IMR-90 (cell line): ENCODE measurements around the gene ERP27. TPM values are rescaled to one million over a fixed set of nuclear protein-coding genes. Genes with fewer than 3 reads are reported as not detected.

ENCODE experiments used
- ATAC-seq: fragments of 200-7000 bp; cut with Tn5 transposase; 2 replicates; pipeline ENCODE4 v1.9.1; 2020; ENCODE audit warnings: low read depth, mild to moderate bottlenecking, moderate library complexity
- BruUV-seq: library from RNA; stranded (reverse); fragments of 400-500 nt; replicated peaks from 2 replicates; lab custom pipeline; 2021; lab: Mats Ljungman, UMichigan
- CTCF ChIA-PET: fragments of 300-600 bp; formaldehyde crosslinking; extraction: SDS; loops from one replicate; lab custom pipeline; 2021; ENCODE audit warnings: antibody characterized with exemption; lab: Yijun Ruan, JAX
- POLR2A ChIA-PET: fragments of 300-600 bp; sonication (Branson Sonifier 250); formaldehyde crosslinking; loops from one replicate; lab custom pipeline; 2022; ENCODE audit warnings: antibody characterized with exemption; ENCODE audit not compliant: unreplicated experiment; lab: Charles Lee
- DNase-seq: peaks from one replicate; pipeline ENCODE4 v3.0.0; 2013
- H2AFZ ChIP-seq: replicated peaks from 2 replicates; pipeline ENCODE3; 2013; ENCODE audit warnings: low read length, mild to moderate bottlenecking; ENCODE audit not compliant: poor library complexity
- H2AK5ac ChIP-seq: 2 replicates; pipeline ENCODE4 v1.6.1; 2013; ENCODE audit warnings: low read depth, low read length, inconsistent platforms
- H2AK9ac ChIP-seq: replicated peaks from 2 replicates; pipeline ENCODE3; 2013; ENCODE audit warnings: mild to moderate bottlenecking, low read depth, low read length, moderate library complexity; ENCODE audit not compliant: poor library complexity
- H2BK120ac ChIP-seq: 2 replicates; pipeline ENCODE4 v1.6.1; 2013; ENCODE audit warnings: low read depth, low read length, inconsistent platforms
- H2BK15ac ChIP-seq: 3 replicates; pipeline ENCODE4 v1.6.1; 2013; ENCODE audit warnings: low read depth, low read length, inconsistent platforms
- H2BK20ac ChIP-seq: 2 replicates; pipeline ENCODE4 v1.6.1; 2013; ENCODE audit warnings: low read depth, mild to moderate bottlenecking, inconsistent platforms, low read length, moderate library complexity
- H2BK5ac ChIP-seq: 2 replicates; pipeline ENCODE4 v1.6.1; 2013; ENCODE audit warnings: mild to moderate bottlenecking, low read depth, low read length, inconsistent platforms; ENCODE audit not compliant: poor library complexity, severe bottlenecking
- H3K14ac ChIP-seq: replicated peaks from 2 replicates; pipeline ENCODE4 v1.6.1; 2013; ENCODE audit warnings: low read depth, low read length, inconsistent platforms
- H3K18ac ChIP-seq: 2 replicates; pipeline ENCODE4 v1.6.1; 2013; ENCODE audit warnings: low read depth, low read length, control low read depth
- H3K23ac ChIP-seq: 2 replicates; pipeline ENCODE4 v1.6.1; 2013; ENCODE audit warnings: low read depth, low read length, inconsistent platforms
- H3K27ac ChIP-seq: 2 replicates; pipeline ENCODE4 v1.5.1; 2013; ENCODE audit warnings: mild to moderate bottlenecking, control low read depth, low read length; ENCODE audit not compliant: insufficient read depth
- H3K27me3 ChIP-seq: 2 replicates; pipeline ENCODE4 v1.6.1; 2013; ENCODE audit warnings: low read length; ENCODE audit not compliant: control insufficient read depth, insufficient read depth
- H3K36me3 ChIP-seq: 2 replicates; pipeline ENCODE4 v1.6.1; 2013; ENCODE audit warnings: low read length, mixed read lengths; ENCODE audit not compliant: control insufficient read depth, insufficient read depth
- H3K4ac ChIP-seq: 2 replicates; pipeline ENCODE4 v1.6.1; 2013; ENCODE audit warnings: low read depth, low read length, inconsistent platforms
- H3K4me1 ChIP-seq: 2 replicates; pipeline ENCODE4 v1.6.1; 2013; ENCODE audit warnings: low read length, mixed read lengths; ENCODE audit not compliant: control insufficient read depth, insufficient read depth
- H3K4me2 ChIP-seq: 2 replicates; pipeline ENCODE4 v1.6.1; 2013; ENCODE audit warnings: low read depth, mild to moderate bottlenecking, control low read depth, low read length, moderate library complexity
- H3K4me3 ChIP-seq: 2 replicates; pipeline ENCODE4 v1.5.1; 2013; ENCODE audit warnings: low read depth, mild to moderate bottlenecking, control low read depth, low read length, moderate library complexity; ENCODE audit not compliant: insufficient read depth
- H3K56ac ChIP-seq: 2 replicates; pipeline ENCODE4 v1.6.1; 2013; ENCODE audit warnings: low read length, inconsistent platforms; ENCODE audit not compliant: insufficient read depth; ENCODE audit errors: extremely low read depth
- H3K79me1 ChIP-seq, 2 experiments: 2 replicates each; pipeline ENCODE4 v1.6.1; 2013; ENCODE audit warnings: low read length in 2 of 2, inconsistent platforms in 1 of 2, low read depth in 1 of 2
- H3K9ac ChIP-seq: 2 replicates; pipeline ENCODE4 v1.6.1; 2013; ENCODE audit warnings: low read depth, low read length, control low read depth
- H3K9me1 ChIP-seq: 2 replicates; pipeline ENCODE4 v1.6.1; 2013; ENCODE audit warnings: low read length, inconsistent platforms; ENCODE audit not compliant: insufficient read depth
- H3K9me3 ChIP-seq: 2 replicates; pipeline ENCODE4 v1.6.1; 2013; ENCODE audit warnings: low read length; ENCODE audit not compliant: control insufficient read depth, insufficient read depth
- H4K20me1 ChIP-seq: 2 replicates; pipeline ENCODE4 v1.6.1; 2013; ENCODE audit warnings: low read length, inconsistent platforms; ENCODE audit not compliant: insufficient read depth
- H4K5ac ChIP-seq: 2 replicates; pipeline ENCODE4 v1.6.1; 2013; ENCODE audit warnings: mild to moderate bottlenecking, low read depth, low read length, control low read depth
- H4K8ac ChIP-seq, 2 experiments: 2 replicates each; pipeline ENCODE4 v1.6.1; 2013; ENCODE audit warnings: low read depth in 2 of 2, low read length in 2 of 2, control low read depth in 1 of 2, inconsistent platforms in 1 of 2
- H4K91ac ChIP-seq: 2 replicates; pipeline ENCODE4 v1.6.1; 2013; ENCODE audit warnings: low read depth, low read length, inconsistent platforms; ENCODE audit not compliant: insufficient read depth
- BHLHE40 ChIP-seq: fragments of 150-350 bp; IDR thresholded peaks from 2 replicates; pipeline ENCODE4 v1.6.1; 2016; ENCODE audit warnings: mild to moderate bottlenecking, low read depth, low read length
- CEBPB ChIP-seq: IDR thresholded peaks from 2 replicates; pipeline ENCODE4 v1.6.1; 2012; ENCODE audit warnings: low read depth, low read length, improper control_type of control experiment
- CHD1 ChIP-seq: IDR thresholded peaks from 2 replicates; pipeline ENCODE4 v1.6.1; 2012; ENCODE audit warnings: low read depth, low read length, improper control_type of control experiment
- FOS ChIP-seq: fragments of 150-350 bp; IDR thresholded peaks from 2 replicates; pipeline ENCODE4 v1.6.1; 2016; ENCODE audit warnings: low read depth, low read length
- MAFK ChIP-seq: IDR thresholded peaks from 2 replicates; pipeline ENCODE4 v1.6.1; 2012; ENCODE audit warnings: low read depth, low read length, improper control_type of control experiment
- MAZ ChIP-seq: IDR thresholded peaks from 2 replicates; pipeline ENCODE4 v1.6.1; 2012; ENCODE audit warnings: low read depth, mild to moderate bottlenecking, low read length, improper control_type of control experiment, moderate library complexity, borderline replicate concordance
- MXI1 ChIP-seq: IDR thresholded peaks from 2 replicates; pipeline ENCODE4 v1.6.1; 2012; ENCODE audit warnings: low read depth, mild to moderate bottlenecking, low read length, moderate library complexity, borderline replicate concordance
- NFE2L2 ChIP-seq: fragments of 150-350 bp; IDR thresholded peaks from 2 replicates; pipeline ENCODE4 v1.6.1; 2016; ENCODE audit warnings: low read depth, mild to moderate bottlenecking, low read length
- POLR2A ChIP-seq: IDR thresholded peaks from 2 replicates; pipeline ENCODE4 v1.6.1; 2012; ENCODE audit warnings: mild to moderate bottlenecking, low read depth, low read length
- RAD21 ChIP-seq: IDR thresholded peaks from 2 replicates; pipeline ENCODE4 v1.6.1; 2012; ENCODE audit warnings: low read length, improper control_type of control experiment
- RCOR1 ChIP-seq: IDR thresholded peaks from 2 replicates; pipeline ENCODE4 v1.6.1; 2012; ENCODE audit warnings: mild to moderate bottlenecking, low read length, improper control_type of control experiment; ENCODE audit not compliant: insufficient replicate concordance
- RFX5 ChIP-seq: IDR thresholded peaks from 2 replicates; pipeline ENCODE4 v1.8.0; 2012; ENCODE audit warnings: low read depth, mild to moderate bottlenecking, low read length, moderate library complexity
- SMC3 ChIP-seq: fragments of 150-350 bp; IDR thresholded peaks from 2 replicates; pipeline ENCODE4 v1.6.1; 2016; ENCODE audit warnings: low read depth, mild to moderate bottlenecking, antibody characterized with exemption, low read length, moderate library complexity
- WGBS, 2 experiments: methylation state at CpG; one replicate each; pipeline versions ENCODE4 v1.1.5 to v1.1.7; 2013; ENCODE audit warnings: missing lambda C conversion rate in 2 of 2; ENCODE audit not compliant: insufficient read length in 1 of 2; ENCODE audit errors: extremely low coverage in 2 of 2; 5-methylcytosine and 5-hydroxymethylcytosine counted together
- dilution Hi-C: fragments of 300-500 bp; cut with HindIII; formaldehyde crosslinking; loops from one replicate; pipeline ENCODE4 v1.14.3; 2018; ENCODE audit warnings: low sequenced_read_pairs; ENCODE audit not compliant: unreplicated experiment
- in situ Hi-C: fragments of 300-500 bp; cut with MboI; formaldehyde crosslinking; loops from 3 replicates; pipeline ENCODE4 v1.14.3; 2019; ENCODE audit warnings: low sequenced_read_pairs, inconsistent platforms, mixed read lengths
- intact Hi-C: fragments of 100-400 bp; cut with micrococcal nuclease; formaldehyde crosslinking; loops from 2 replicates; pipeline ENCODE4 v1.10.0; 2022
- polyA plus RNA-seq, 3 experiments: library from polyadenylated mRNA; depleted of rRNA; stranded (reverse); fragments of >200 nt; gene quantifications; 2 replicates each; pipeline ENCODE4 v1.2.3, GENCODE V29; 2012; ENCODE audit warnings: low replicate concordance in 1 of 3
- total RNA-seq: library from RNA; depleted of rRNA; stranded (reverse); fragments of >200 nt; gene quantifications from 2 replicates; pipeline ENCODE4 v1.2.3, GENCODE V29; 2012
- TF ChIP-seq, protein P1 (sequence below): conservative IDR thresholded peaks from 2 replicates; pipeline ENCODE4 v1.5.1; 2012; ENCODE audit warnings: mild to moderate bottlenecking, low read depth, low read length, improper control_type of control experiment
- TF ChIP-seq, protein P2 (sequence below): fragments of 150-350 bp; IDR thresholded peaks from 2 replicates; pipeline ENCODE4 v1.6.1; 2017; ENCODE audit warnings: mild to moderate bottlenecking, antibody characterized with exemption, low read length, low read depth
- TF ChIP-seq, protein P3 (sequence below): fragments of 150-350 bp; IDR thresholded peaks from 2 replicates; pipeline ENCODE4 v1.6.1; 2016; ENCODE audit warnings: low read depth, mild to moderate bottlenecking, low read length, moderate library complexity, borderline replicate concordance

ERP27 gene
- total and polyA plus RNA-seq, 2 of the 4 experiments (the other 2 are of a cell fraction) = not detected

DNA sequence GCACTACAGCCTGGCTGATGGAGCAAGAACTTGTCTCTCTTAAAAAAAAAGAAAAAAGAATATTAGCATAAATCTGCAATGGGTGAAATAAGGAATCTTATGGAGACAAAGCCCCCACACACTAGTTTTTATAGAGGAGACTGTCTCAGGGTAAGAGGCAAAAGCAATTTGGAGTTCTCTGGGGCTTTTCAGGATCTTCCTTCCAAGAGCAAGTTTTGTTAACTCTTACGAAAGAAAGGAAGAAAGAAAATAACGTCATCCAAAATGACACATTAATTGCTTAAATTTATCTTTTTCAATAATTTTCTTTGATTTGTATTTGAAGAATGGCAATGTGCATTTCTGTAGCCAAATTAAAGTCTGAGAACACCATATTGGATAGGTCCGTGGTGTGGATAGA, 38.3 kb upstream of the ERP27 start:
- Histone ChIP-seq H3K14ac (no peak overlapping the region), H2BK120ac (no peak overlapping the region), H3K36me3 (no peaks in the 10 kb centered on the region), H2BK20ac (no peak overlapping the region), H2BK15ac (no peak overlapping the region), H3K27ac (no peak overlapping the region), H2AK5ac (no peak overlapping the region), H2AK9ac (no peak overlapping the region), H4K91ac (no peak overlapping the region), H3K27me3 (peaks cover 3% of the 10 kb centered on the region; the same call in 1 of the 2 replicates), H3K9me1 (no peaks in the 10 kb centered on the region), H3K9ac (no peak overlapping the region), H3K23ac (no peak overlapping the region), H4K8ac (no peak overlapping the region), H4K20me1 (no peaks in the 10 kb centered on the region), H3K4me1 (no peaks in the 10 kb centered on the region), H2BK5ac (no peak overlapping the region), H3K18ac (no peak overlapping the region), H2AFZ (no peak overlapping the region), H3K4me2 (no peak overlapping the region), H3K4me3 (no peak overlapping the region), H3K79me1 (no peaks in the 10 kb centered on the region), H3K4ac (no peak overlapping the region), H4K5ac (no peak overlapping the region), H3K56ac (no peak overlapping the region), H3K9me3 (no peaks in the 10 kb centered on the region)
- dilution Hi-C loops = no loop called here
- no peak for DNase-seq
- ATAC-seq = no peak
- CTCF ChIA-PET = no interaction called here
- in situ Hi-C loops = loop anchor here (25.0 kb wide), 1 partner anchor 739 kb away; no protein-coding TSS in a partner anchor
- intact Hi-C loops = no loop called here
- no peak for TF ChIP-seq MAZ
- TF ChIP-seq MXI1 = no peak
- TF ChIP-seq RAD21 = no peak
- no peak for TF ChIP-seq FOS
- no peak for TF ChIP-seq MAFK
- TF ChIP-seq POLR2A = no peak
- TF ChIP-seq SMC3 = no peak
- TF ChIP-seq, protein P1, sequence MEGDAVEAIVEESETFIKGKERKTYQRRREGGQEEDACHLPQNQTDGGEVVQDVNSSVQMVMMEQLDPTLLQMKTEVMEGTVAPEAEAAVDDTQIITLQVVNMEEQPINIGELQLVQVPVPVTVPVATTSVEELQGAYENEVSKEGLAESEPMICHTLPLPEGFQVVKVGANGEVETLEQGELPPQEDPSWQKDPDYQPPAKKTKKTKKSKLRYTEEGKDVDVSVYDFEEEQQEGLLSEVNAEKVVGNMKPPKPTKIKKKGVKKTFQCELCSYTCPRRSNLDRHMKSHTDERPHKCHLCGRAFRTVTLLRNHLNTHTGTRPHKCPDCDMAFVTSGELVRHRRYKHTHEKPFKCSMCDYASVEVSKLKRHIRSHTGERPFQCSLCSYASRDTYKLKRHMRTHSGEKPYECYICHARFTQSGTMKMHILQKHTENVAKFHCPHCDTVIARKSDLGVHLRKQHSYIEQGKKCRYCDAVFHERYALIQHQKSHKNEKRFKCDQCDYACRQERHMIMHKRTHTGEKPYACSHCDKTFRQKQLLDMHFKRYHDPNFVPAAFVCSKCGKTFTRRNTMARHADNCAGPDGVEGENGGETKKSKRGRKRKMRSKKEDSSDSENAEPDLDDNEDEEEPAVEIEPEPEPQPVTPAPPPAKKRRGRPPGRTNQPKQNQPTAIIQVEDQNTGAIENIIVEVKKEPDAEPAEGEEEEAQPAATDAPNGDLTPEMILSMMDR = no peak
- TF ChIP-seq NFE2L2 = no peak
- no peak for TF ChIP-seq RFX5
- TF ChIP-seq, protein P2, sequence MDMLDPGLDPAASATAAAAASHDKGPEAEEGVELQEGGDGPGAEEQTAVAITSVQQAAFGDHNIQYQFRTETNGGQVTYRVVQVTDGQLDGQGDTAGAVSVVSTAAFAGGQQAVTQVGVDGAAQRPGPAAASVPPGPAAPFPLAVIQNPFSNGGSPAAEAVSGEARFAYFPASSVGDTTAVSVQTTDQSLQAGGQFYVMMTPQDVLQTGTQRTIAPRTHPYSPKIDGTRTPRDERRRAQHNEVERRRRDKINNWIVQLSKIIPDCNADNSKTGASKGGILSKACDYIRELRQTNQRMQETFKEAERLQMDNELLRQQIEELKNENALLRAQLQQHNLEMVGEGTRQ = no peak
- TF ChIP-seq BHLHE40 = no peak
- no peak for TF ChIP-seq RCOR1
- TF ChIP-seq, protein P3, sequence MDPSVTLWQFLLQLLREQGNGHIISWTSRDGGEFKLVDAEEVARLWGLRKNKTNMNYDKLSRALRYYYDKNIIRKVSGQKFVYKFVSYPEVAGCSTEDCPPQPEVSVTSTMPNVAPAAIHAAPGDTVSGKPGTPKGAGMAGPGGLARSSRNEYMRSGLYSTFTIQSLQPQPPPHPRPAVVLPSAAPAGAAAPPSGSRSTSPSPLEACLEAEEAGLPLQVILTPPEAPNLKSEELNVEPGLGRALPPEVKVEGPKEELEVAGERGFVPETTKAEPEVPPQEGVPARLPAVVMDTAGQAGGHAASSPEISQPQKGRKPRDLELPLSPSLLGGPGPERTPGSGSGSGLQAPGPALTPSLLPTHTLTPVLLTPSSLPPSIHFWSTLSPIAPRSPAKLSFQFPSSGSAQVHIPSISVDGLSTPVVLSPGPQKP = no peak
- TF ChIP-seq CHD1 = no peak
- TF ChIP-seq CEBPB = no peak
- POLR2A ChIA-PET = no interaction called here
- WGBS, 2 experiments = 100% methylated on average over 1 of the region's 3 CpGs; no CpG with 5 or more reads in 1 of the 2 experiments
- no TSS peak for BruUV-seq
